H1 (cell line): ENCODE data around the gene CTNNA3. TPM values are rescaled to one million over a fixed set of nuclear protein-coding genes. Genes with fewer than 3 reads are reported as not detected.

Experiments
- CHD1 ChIP-seq: IDR thresholded peaks from 2 replicates; pipeline ENCODE4 v1.6.1; 2012; ENCODE audit warnings: low read depth, low read length, improper control_type of control experiment
- SP1 ChIP-seq: IDR thresholded peaks from 2 replicates; pipeline ENCODE4 v1.6.1; 2011; ENCODE audit warnings: low read depth, low read length
- TBP ChIP-seq: IDR thresholded peaks from 2 replicates; pipeline ENCODE4 v1.6.1; 2011; ENCODE audit warnings: low read depth, low read length, improper control_type of control experiment
- polyA plus RNA-seq, 7 experiments: library from polyadenylated mRNA; depleted of rRNA in 3 of 7; stranded (reverse) in 5 of 7; unstranded in 2 of 7; fragments of >200 nt in 5 of 7; fragments of 200-250 nt in 2 of 7; gene quantifications; 1 replicate in 5 of 7; 2 replicates in 1 of 7; 4 replicates in 1 of 7; pipeline versions ENCODE4 v1.2.1 to v1.2.3, GENCODE V29; 2011 to 2013; ENCODE audit warnings: missing spikeins in 2 of 7, mixed read lengths in 2 of 7
- total RNA-seq: library from RNA; stranded (reverse); fragmentation: NEBNext Ultra II Directional; extraction: Animal tissue kit (Norgen Biotek cat#: 25700); gene quantifications from 2 replicates; pipeline ENCODE4 v1.2.1, GENCODE V29; 2021
- TF ChIP-seq, protein P1 (sequence below): IDR thresholded peaks from 2 replicates; pipeline ENCODE4 v1.6.1; 2011; ENCODE audit warnings: low read length, improper control_type of control experiment

CTNNA3 gene
- total and polyA plus RNA-seq, 2 of the 8 experiments (the other 6 are each of a cell fraction or from before 2014, with no cell fraction given) = 1.3 to 1.5 TPM

DNA sequence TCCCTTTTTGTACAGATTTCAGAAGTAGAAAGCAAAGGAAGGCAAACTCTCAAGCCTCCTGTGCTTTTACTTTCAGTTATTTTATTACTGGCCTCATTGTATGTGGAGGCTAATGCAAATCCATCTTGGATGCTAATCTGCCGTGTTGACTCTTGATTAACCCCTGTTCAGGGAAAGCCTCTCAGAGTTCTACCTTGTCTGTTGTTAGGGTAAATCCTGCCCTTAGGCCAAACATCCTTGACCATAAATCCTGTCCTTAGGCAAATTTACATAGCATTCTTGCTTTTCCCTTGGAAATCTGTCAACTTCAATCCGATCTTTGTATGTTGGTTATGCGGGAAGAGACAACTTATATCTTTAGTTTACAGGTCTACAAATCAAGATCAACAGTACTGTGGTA is 1480.1 kb downstream of the CTNNA3 start (continued):
- TF ChIP-seq TBP = no peak
- TF ChIP-seq, protein P1, sequence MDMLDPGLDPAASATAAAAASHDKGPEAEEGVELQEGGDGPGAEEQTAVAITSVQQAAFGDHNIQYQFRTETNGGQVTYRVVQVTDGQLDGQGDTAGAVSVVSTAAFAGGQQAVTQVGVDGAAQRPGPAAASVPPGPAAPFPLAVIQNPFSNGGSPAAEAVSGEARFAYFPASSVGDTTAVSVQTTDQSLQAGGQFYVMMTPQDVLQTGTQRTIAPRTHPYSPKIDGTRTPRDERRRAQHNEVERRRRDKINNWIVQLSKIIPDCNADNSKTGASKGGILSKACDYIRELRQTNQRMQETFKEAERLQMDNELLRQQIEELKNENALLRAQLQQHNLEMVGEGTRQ = no peak
- no peak for TF ChIP-seq CHD1
- TF ChIP-seq SP1 = no peak
